Measurements from ENCODE around the gene PCDHGC3.

GRCh38 chr5:141494761-141495452, 19.1 kb downstream of the PCDHGC3 start:
- TF ChIP-seq CTCF (tag by site-specific recombination; IDR thresholded peaks at IDR 0.05) (no peak), ZNF549 (tag by site-specific recombination; IDR thresholded peaks at IDR 0.05) (no peak), KLF10 (tag by site-specific recombination; IDR thresholded peaks at IDR 0.05) (no peak), SP3 (tag by site-specific recombination; IDR thresholded peaks at IDR 0.05) (no peak), ZNF776 (tag by site-specific recombination; IDR thresholded peaks at IDR 0.05; ENCODE audit: borderline replicate concordance) (no peak), ZNF24 (tag by site-specific recombination; IDR thresholded peaks at IDR 0.05) (no peak), YY1 (tag by site-specific recombination; IDR thresholded peaks at IDR 0.05) (no peak), TCF7L2 (IDR thresholded peaks at IDR 0.05; ENCODE audit: borderline replicate concordance, low read depth, low read length) (no peak), MYNN (tag by site-specific recombination; IDR thresholded peaks at IDR 0.05; ENCODE audit: borderline replicate concordance) (no peak), ZBTB1 (tag by site-specific recombination; IDR thresholded peaks at IDR 0.05) (no peak), ZNF148 (tag by site-specific recombination; IDR thresholded peaks at IDR 0.05; ENCODE audit: borderline replicate concordance) (no peak), ZNF843 (tag by site-specific recombination; IDR thresholded peaks at IDR 0.05) (no peak)

All from HEK293 (cell line).